B cell (primary cell): ENCODE results near the gene SLTM.

ENCODE experiments used
- EZH2 ChIP-seq: IDR thresholded peaks from 2 replicates; pipeline ENCODE4 v1.6.1; 2012; ENCODE audit warnings: borderline replicate concordance, low read depth, mild to moderate bottlenecking, moderate library complexity, low read length; ENCODE audit not compliant: insufficient read depth, poor library complexity, severe bottlenecking
- TF ChIP-seq, protein P1 (sequence below): fragments of 200-600 bp; IDR thresholded peaks from one replicate; pipeline ENCODE4 v1.8.0; 2022; ENCODE audit warnings: antibody characterized with exemption, mild to moderate bottlenecking

GRCh38 chr15:58924327-58924726, 9.2 kb downstream of the SLTM start:
- no peak for TF ChIP-seq EZH2
- TF ChIP-seq, protein P1, sequence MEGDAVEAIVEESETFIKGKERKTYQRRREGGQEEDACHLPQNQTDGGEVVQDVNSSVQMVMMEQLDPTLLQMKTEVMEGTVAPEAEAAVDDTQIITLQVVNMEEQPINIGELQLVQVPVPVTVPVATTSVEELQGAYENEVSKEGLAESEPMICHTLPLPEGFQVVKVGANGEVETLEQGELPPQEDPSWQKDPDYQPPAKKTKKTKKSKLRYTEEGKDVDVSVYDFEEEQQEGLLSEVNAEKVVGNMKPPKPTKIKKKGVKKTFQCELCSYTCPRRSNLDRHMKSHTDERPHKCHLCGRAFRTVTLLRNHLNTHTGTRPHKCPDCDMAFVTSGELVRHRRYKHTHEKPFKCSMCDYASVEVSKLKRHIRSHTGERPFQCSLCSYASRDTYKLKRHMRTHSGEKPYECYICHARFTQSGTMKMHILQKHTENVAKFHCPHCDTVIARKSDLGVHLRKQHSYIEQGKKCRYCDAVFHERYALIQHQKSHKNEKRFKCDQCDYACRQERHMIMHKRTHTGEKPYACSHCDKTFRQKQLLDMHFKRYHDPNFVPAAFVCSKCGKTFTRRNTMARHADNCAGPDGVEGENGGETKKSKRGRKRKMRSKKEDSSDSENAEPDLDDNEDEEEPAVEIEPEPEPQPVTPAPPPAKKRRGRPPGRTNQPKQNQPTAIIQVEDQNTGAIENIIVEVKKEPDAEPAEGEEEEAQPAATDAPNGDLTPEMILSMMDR = no peak
